GM15510 (cell line): ENCODE measurements around the gene GRHPR.

Experiments used
- POLR2A ChIP-seq: IDR thresholded peaks from 3 replicates; pipeline ENCODE4 v1.6.1; 2011; ENCODE audit warnings: borderline replicate concordance; ENCODE audit not compliant: insufficient read length; ENCODE audit errors: extremely low read depth

The GRHPR gene

GRCh38 chr9:37410969-37411785, 11.3 kb upstream of the GRHPR start:
- peak; percentile 50 for TF ChIP-seq POLR2A

DNA sequence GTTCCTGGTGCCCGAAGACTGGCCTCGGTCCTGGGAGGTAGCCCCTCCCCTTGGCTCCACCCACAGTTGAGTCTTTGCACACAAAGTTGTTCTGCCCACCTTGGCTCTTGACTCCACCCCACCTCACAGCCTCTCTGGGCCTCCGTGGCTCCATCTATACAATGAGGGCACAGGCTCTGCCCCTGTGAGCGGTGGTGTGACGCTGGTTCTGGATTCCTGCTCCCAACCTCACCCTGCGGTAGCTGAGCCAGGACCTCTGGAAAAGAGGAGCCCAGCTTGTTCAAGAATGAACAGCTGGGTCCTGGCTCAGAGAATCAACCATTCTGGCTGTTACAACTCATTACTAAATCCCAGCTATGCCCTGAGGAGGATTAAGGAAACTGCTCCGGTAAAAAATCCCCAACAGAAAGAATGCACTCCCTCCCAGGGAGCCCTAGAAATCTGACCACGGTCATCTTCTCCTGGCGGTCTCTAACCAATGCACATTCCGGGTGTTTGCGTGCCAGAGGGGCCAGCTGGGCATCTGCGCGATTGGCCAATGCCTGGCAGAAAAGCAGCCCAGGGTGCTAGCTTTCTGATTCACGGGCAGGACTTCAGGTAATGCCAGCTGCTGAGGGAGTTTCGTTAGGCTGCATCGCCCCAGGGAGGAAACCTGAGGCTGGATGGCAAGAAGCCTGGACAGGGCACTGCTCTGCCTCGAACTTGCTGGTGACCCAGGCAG, 9.9 kb upstream of the GRHPR start:
- TF ChIP-seq POLR2A, result no peak

DNA sequence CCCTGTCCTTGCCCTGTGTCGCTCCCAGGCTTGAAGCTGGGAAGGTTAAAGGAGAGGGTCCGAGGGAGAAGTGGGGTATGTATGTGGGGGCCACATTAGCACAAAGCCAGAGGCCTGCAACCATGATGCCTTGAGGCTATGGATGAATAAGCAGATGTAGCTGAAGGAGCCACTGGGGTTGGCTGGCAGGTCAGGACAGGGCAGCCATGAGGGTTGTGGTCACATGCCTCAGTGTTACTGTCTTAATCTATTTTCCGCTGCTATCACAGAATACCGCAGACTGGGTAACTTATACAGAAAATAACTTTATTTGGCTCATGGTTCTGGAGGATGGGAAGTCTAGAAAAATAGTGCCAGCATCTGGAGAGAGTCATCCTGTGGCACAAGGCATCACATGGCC, 9.2 kb upstream of the GRHPR start:
- no peak for TF ChIP-seq POLR2A

DNA sequence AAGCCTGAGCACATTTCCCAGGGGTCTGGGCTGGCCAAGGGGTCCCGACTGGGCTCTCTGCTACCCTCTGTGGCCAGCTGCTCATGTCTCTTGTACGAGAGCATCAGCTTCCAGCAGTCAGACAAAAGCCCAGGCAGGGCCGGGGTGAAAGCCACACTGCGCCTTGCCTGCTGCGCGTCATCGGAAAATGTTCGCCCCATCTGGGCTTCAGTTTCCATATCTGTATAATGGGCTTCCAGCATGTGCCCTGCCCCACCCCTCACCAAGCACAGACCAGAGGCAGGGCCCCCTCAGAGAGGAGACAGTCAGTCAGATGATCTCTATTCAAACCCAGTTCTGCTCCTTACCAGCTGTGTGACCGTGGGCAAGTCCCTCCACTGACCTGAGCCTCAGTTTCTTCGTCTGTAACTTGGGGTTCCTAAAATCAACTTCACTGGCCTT, 8.0 kb upstream of the GRHPR start:
- no peak for TF ChIP-seq POLR2A

DNA sequence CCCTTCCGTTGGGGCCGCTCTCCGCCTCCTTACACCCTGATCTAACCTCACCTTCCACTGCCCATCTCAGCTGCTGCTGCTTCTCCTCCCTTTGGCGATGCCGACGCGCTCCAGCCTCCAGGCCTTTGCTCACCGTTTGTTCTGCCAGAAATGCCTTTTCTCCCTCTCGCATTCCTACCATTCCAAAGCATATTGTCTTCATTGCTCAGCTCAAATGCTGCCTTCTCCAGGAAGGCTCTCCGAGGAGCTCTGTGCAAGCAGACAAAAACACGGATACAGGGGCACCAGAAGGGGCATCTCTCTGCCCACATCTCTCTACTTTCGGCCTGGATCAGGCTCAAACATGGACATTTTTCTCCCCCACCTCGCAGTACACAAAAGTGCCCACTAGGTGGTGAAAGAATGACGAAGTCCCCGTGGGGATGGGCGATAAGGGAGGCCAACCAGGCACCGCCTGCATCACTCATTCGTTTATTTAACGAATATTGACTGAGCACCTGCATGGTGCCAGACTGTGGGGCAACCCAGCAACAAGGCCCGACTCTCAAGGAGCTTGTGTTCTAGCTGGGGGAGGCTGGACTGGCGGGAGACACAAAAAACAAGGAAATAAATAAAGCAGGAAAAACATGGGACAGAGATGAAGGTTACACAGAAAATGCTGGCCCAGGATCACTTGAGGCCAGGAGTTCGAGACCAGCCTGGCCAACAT, 7.3 kb upstream of the GRHPR start:
- no peak for TF ChIP-seq POLR2A

DNA sequence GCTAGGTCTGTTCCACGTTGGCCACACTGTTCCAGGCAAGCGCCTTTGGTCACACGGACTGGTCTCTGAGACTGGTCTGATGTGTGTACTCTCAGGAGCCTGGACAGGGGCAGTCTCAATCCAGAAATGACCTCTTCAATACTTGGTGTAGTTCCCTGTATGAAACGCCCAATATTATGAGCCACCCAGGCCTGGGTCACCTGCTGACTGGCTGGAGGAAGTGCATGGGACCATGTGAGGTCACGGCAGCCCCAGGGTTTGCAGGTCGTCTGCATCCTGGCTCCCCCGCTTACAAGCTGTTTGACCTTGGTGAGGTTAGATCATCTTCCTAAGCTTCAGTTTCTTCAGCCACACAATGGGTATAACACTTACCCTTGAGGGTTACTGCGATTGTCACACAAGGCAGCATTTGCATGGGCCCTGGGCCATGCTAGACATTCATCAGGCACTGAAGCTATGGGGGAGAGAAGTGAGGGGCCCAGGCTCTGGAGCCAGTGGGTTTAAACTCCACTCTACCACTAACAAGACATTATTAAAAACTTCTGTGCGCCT, 5.2 kb upstream of the GRHPR start:
- no peak for TF ChIP-seq POLR2A

DNA sequence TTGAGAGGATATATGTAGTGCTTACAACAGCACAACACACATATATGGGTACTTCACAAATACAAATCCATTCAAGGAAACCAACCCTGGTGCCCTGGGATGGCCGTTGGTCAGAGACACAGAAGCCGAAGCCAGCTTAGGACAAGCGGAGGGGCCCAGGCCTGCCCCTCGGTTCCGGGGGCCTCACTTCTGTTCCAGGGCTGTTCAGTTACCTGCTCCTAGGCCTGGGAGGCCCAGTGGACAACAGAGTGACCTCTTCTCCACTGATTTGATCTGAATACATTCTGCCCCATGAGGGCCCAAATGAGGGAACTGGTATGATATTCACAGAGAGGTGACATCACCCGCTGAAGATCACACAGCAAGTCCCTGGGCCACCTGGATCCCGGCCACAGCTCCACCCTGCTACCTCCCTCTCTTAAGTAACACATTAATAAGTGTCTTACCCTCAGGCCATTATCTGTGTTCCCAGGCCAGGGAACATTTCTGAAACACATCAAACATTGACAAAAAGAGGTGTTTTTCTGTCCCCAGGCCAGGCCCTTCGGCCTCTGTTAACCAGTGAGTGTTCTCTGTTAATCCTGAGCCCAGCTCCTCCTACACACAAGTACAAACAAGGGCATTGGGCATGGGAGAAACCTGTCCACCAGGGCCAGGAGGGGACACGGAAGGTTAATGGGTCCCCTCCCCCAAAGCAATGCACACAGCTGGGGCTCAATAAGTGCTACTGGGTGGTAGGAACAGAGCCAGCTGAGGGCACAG, 4.5 kb upstream of the GRHPR start:
- no peak for TF ChIP-seq POLR2A

DNA sequence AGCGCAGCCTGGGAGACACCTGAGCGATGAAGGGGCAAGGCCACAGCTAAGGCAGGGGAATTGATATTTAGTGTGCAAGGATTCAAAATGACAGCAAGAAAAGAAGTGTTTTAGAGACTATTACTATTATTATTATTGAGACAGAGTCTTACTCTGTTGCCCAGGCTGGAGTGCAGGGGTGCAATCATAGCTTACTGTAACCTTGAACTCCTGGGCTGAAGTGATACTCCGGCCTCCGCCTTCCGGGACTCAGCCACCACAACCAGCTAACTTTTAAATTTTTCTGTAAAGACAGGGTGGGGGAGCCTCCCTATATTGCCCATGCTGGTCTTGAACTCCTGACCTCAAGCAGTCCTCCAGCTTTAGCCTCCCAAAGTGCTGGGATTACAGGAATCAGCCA, 3.3 kb upstream of the GRHPR start:
- no peak for TF ChIP-seq POLR2A

GRCh38 chr9:37420271-37421215, 2.0 kb upstream of the GRHPR start:
- TF ChIP-seq POLR2A, result no peak

- no peak for TF ChIP-seq POLR2A
Measured at GRCh38 chr9:37421914-37422288, 595 bp upstream of the GRHPR start.

- no peak for TF ChIP-seq POLR2A
Measured at GRCh38 chr9:37423508-37423907, 1.0 kb downstream of the GRHPR start.

DNA sequence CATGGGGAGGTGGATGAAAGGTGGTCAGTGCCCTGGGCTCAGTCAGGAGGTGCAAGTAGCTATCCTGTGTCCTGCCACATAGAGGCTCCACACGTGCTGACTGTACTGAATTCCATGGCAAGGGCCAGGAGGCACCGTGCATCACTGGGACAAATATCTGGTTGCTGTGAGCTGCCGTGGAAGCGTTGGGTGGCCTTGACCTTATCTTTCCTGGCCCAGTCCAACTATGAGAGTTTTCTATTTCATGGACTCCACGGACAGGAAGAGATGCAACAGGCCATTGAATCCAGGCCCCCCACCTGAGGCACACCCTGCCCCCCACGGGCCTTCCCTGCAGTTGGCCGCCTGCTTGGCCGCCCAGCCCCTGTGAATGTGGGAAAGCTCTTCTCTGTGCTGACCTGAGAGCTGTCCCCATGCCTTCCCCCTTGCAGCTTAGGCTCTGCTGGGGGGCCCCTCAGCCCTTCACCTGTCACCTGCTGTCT, 1.7 kb downstream of the GRHPR start:
- TF ChIP-seq POLR2A, result no peak

GRCh38 chr9:37424686-37425297, 2.3 kb downstream of the GRHPR start:
- no peak for TF ChIP-seq POLR2A
